Inflammatory macrophage (primary cell): Measurements from ENCODE around the gene ZNF420.

Experiments used
- DNase-seq, 2 donors: peaks; one replicate each; pipeline ENCODE4 v3.0.0-alpha.2; 2020 to 2022

Gene ZNF420

GRCh38 chr19:37160153-37160552, 81.9 kb downstream of the ZNF420 start:
- no peak for DNase-seq

- DNase-seq: no peak
These were observed 87.4 kb downstream of the ZNF420 start for GRCh38 chr19:37165635-37166034.

GRCh38 chr19:37172368-37173366, 94.4 kb downstream of the ZNF420 start, which contains the start of gene ZNF585A:
TSS of gene ZNF585A (minus strand) at chr19:37172695. CDS start at chr19:37169910, 2,785 bp downstream.
- peak; percentile 96 to 97 for DNase-seq
